CD4-positive, alpha-beta T cell treated with Interleukin-15 for 1 hour (primary cell): ENCODE measurements around the gene PALS1.

ENCODE experiments used
- DNase-seq: peaks from one replicate; pipeline ENCODE4 v3.0.0-alpha.2; 2020

Gene PALS1

GRCh38 chr14:67241411-67242167 is at the start of gene PALS1:
Gene PALS1, plus strand, starts transcription at chr14:67241435. Its CDS starts 37,736 bp downstream, at chr14:67279171.
- DNase-seq, result no peak

GRCh38 chr14:67191768-67192290 is 49.4 kb upstream of the PALS1 start:
- no peak for DNase-seq

- no peak for DNase-seq
These were observed 48.9 kb upstream of the PALS1 start for GRCh38 chr14:67192366-67192765.

GRCh38 chr14:67195279-67195678 is 46.0 kb upstream of the PALS1 start:
- DNase-seq, result no peak

GRCh38 chr14:67199016-67199415 is 42.2 kb upstream of the PALS1 start:
- no peak for DNase-seq

GRCh38 chr14:67207810-67208209 is 33.4 kb upstream of the PALS1 start:
- DNase-seq, result no peak

- no peak for DNase-seq
These were observed 23.1 kb upstream of the PALS1 start for GRCh38 chr14:67218126-67218525.

- DNase-seq, result no peak
These were observed 19.8 kb upstream of the PALS1 start for GRCh38 chr14:67221248-67221981.

GRCh38 chr14:67221982-67222328 is 19.3 kb upstream of the PALS1 start:
- no peak for DNase-seq

GRCh38 chr14:67225523-67225922 is 15.7 kb upstream of the PALS1 start:
- no peak for DNase-seq

- DNase-seq, result no peak
These were observed 12.8 kb upstream of the PALS1 start for GRCh38 chr14:67228325-67228984.

- DNase-seq, result no peak
These were observed 9.2 kb upstream of the PALS1 start for GRCh38 chr14:67232066-67232465.

- DNase-seq, result no peak
These were observed 8.6 kb upstream of the PALS1 start for GRCh38 chr14:67232621-67233020.

GRCh38 chr14:67237591-67237990 is 3.6 kb upstream of the PALS1 start:
- DNase-seq, result no peak

- no peak for DNase-seq
These were observed 1.7 kb upstream of the PALS1 start for GRCh38 chr14:67239582-67239981.

GRCh38 chr14:67240168-67240932 is 885 bp upstream of the PALS1 start:
- no peak for DNase-seq

GRCh38 chr14:67240978-67241410 is 241 bp upstream of the PALS1 start:
- DNase-seq, result peak; percentile 91

GRCh38 chr14:67242168-67242420 is 859 bp downstream of the PALS1 start:
- no peak for DNase-seq

- no peak for DNase-seq
These were observed 3.9 kb downstream of the PALS1 start for GRCh38 chr14:67245104-67245503.

GRCh38 chr14:67251573-67252226 is 10.5 kb downstream of the PALS1 start:
- DNase-seq, result no peak

- DNase-seq, result no peak
These were observed 11.9 kb downstream of the PALS1 start for GRCh38 chr14:67253076-67253635.

- DNase-seq, result no peak
These were observed 16.7 kb downstream of the PALS1 start for GRCh38 chr14:67257906-67258305.
